ENCODE measurements around the gene FZR1. TPM values are rescaled to one million over a fixed set of nuclear protein-coding genes. Genes with fewer than 3 reads are reported as not detected.

FZR1 gene
- total and polyA plus RNA-seq, 9 of the 15 experiments (the other 6 are each of a cell fraction or from before 2014, with no cell fraction given): 0.18 to 48.0 (median 22.2) TPM

GRCh38 chr19:3537101-3537437 is 31.0 kb downstream of the FZR1 start (continued):
- TF ChIP-seq POLR2G (IDR thresholded peaks at IDR 0.05; ENCODE audit: low read depth, low read length) (peak; percentile 21), PTBP1 (IDR thresholded peaks at IDR 0.05; ENCODE audit: low read depth, low read length) (0 out of 2 replicates have a peak, but pooled peaks have one; percentile 38), MIER1 (IDR thresholded peaks at IDR 0.05; ENCODE audit: low read depth) (no peak), ZFP30 (CRISPR knock-in tag; IDR thresholded peaks at IDR 0.05; ENCODE audit: borderline replicate concordance) (no peak), HMG20B (CRISPR knock-in tag; IDR thresholded peaks at IDR 0.05) (no peak), BMI1 (IDR thresholded peaks at IDR 0.05; ENCODE audit: low read length) (no peak), KLF13 (tag; IDR thresholded peaks at IDR 0.05; ENCODE audit: borderline replicate concordance, low read depth) (no peak), PBX2 (CRISPR knock-in tag; IDR thresholded peaks at IDR 0.05; ENCODE audit: low read depth) (no peak), PBX2 (tag; conservative IDR thresholded peaks at IDR 0.05; ENCODE audit: low read depth) (no peak), RBM22 (IDR thresholded peaks at IDR 0.05; ENCODE audit: low read depth, low read length, poor library complexity, severe bottlenecking) (no peak), SMC3 (conservative IDR thresholded peaks at IDR 0.05; ENCODE audit: insufficient read depth, low read depth, low read length) (no peak), ZFX (CRISPR knock-in tag; IDR thresholded peaks at IDR 0.05) (no peak), SMARCA5 (IDR thresholded peaks at IDR 0.05) (no peak), FUS (optimal IDR thresholded peaks at IDR 0.05; ENCODE audit: low read depth, low read length) (no peak), TFAP4 (CRISPR knock-in tag; IDR thresholded peaks at IDR 0.05; ENCODE audit: borderline replicate concordance) (no peak; the same call in 1 of the 2 replicates), POLR2H (tag; IDR thresholded peaks at IDR 0.05; ENCODE audit: low read depth) (no peak), NFIC (IDR thresholded peaks at IDR 0.05) (no peak), SUPT5H (IDR thresholded peaks at IDR 0.05) (peak; percentile 21; the same call in 1 of the 2 replicates), MYNN (IDR thresholded peaks at IDR 0.05) (0 out of 2 replicates have a peak, but pooled peaks have one; percentile 37), MYNN (CRISPR knock-in tag; IDR thresholded peaks at IDR 0.05) (no peak)
